ENCODE results near the gene SCFD2.

DNA sequence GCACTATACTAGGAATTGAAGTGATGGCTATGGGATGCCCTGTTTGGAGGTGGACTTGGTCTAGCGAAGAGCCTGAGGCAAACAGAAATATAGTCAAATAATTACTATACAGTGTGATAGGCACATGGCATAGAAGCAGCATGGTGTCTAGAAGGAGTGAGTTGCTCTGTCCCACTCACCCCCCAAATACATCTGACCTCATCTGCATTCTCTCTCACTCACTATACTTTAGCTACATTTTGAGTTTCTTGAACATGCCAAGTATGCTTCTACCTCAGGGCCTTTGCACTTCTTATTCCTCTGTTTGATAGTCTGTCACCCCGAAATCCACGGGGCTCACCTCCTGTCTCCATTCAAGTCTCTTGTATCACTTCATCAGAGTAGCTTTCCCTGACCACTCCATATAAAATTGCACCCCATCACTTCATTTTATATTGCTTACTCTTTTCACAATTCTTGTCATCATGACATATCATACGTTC is 9.0 kb upstream of the SCFD2 start:
- TF ChIP-seq, protein P1, sequence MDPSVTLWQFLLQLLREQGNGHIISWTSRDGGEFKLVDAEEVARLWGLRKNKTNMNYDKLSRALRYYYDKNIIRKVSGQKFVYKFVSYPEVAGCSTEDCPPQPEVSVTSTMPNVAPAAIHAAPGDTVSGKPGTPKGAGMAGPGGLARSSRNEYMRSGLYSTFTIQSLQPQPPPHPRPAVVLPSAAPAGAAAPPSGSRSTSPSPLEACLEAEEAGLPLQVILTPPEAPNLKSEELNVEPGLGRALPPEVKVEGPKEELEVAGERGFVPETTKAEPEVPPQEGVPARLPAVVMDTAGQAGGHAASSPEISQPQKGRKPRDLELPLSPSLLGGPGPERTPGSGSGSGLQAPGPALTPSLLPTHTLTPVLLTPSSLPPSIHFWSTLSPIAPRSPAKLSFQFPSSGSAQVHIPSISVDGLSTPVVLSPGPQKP (IDR thresholded peaks at IDR 0.05; ENCODE audit: low read depth, low read length) = no peak
- TF ChIP-seq, protein P2, sequence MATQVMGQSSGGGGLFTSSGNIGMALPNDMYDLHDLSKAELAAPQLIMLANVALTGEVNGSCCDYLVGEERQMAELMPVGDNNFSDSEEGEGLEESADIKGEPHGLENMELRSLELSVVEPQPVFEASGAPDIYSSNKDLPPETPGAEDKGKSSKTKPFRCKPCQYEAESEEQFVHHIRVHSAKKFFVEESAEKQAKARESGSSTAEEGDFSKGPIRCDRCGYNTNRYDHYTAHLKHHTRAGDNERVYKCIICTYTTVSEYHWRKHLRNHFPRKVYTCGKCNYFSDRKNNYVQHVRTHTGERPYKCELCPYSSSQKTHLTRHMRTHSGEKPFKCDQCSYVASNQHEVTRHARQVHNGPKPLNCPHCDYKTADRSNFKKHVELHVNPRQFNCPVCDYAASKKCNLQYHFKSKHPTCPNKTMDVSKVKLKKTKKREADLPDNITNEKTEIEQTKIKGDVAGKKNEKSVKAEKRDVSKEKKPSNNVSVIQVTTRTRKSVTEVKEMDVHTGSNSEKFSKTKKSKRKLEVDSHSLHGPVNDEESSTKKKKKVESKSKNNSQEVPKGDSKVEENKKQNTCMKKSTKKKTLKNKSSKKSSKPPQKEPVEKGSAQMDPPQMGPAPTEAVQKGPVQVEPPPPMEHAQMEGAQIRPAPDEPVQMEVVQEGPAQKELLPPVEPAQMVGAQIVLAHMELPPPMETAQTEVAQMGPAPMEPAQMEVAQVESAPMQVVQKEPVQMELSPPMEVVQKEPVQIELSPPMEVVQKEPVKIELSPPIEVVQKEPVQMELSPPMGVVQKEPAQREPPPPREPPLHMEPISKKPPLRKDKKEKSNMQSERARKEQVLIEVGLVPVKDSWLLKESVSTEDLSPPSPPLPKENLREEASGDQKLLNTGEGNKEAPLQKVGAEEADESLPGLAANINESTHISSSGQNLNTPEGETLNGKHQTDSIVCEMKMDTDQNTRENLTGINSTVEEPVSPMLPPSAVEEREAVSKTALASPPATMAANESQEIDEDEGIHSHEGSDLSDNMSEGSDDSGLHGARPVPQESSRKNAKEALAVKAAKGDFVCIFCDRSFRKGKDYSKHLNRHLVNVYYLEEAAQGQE (IDR thresholded peaks at IDR 0.05; ENCODE audit: low read depth, low read length) = no peak
